HepG2 (cell line): Measurements from ENCODE around the gene LARP1.

Experiments
- ARID4A ChIP-seq: sonication (generic); formaldehyde crosslinking; IDR thresholded peaks from 2 replicates; pipeline ENCODE4 v1.5.0; 2020; ENCODE audit warnings: mild to moderate bottlenecking, missing genetic modification reagents, borderline replicate concordance
- CTCF ChIP-seq: sonication (generic); formaldehyde crosslinking; IDR thresholded peaks from 2 replicates; pipeline ENCODE4 v1.5.0; 2020; ENCODE audit warnings: mild to moderate bottlenecking, missing genetic modification reagents, moderate library complexity
- ESRRA ChIP-seq: sonication (generic); formaldehyde crosslinking; IDR thresholded peaks from 2 replicates; pipeline ENCODE4 v1.5.1; 2020; ENCODE audit warnings: mild to moderate bottlenecking, low read depth, missing genetic modification reagents
- HCFC1 ChIP-seq: fragments of 150-350 bp; IDR thresholded peaks from 2 replicates; pipeline ENCODE4 v1.6.1; 2014; ENCODE audit warnings: low read depth, low read length
- HNRNPLL ChIP-seq: fragments of 200-400 bp; formaldehyde crosslinking; IDR thresholded peaks from 2 replicates; pipeline ENCODE4 v1.6.1; 2017; ENCODE audit warnings: mild to moderate bottlenecking, low read depth, low read length; ENCODE audit not compliant: poor library complexity, severe bottlenecking
- IKZF5 ChIP-seq: IDR thresholded peaks from 2 replicates; pipeline ENCODE4 v1.6.1; 2018; ENCODE audit warnings: missing genetic modification reagents, mild to moderate bottlenecking, missing compliant biosample characterization
- KDM5A ChIP-seq: fragments of 200-600 bp; sonication (generic); IDR thresholded peaks from 2 replicates; pipeline ENCODE4 v1.7.0; 2018; ENCODE audit warnings: antibody characterized with exemption, mild to moderate bottlenecking, low read length, borderline replicate concordance
- MTA1 ChIP-seq: sonication (generic); formaldehyde crosslinking; IDR thresholded peaks from 2 replicates; pipeline ENCODE4 v1.4.0; 2020; ENCODE audit warnings: missing genetic modification reagents, mild to moderate bottlenecking, borderline replicate concordance
- RNF219 ChIP-seq: sonication (generic); formaldehyde crosslinking; IDR thresholded peaks from 2 replicates; pipeline ENCODE4 v1.5.0; 2020; ENCODE audit warnings: mild to moderate bottlenecking, missing genetic modification reagents
- ZBTB34 ChIP-seq: sonication (generic); formaldehyde crosslinking; IDR thresholded peaks from 2 replicates; pipeline ENCODE4 v1.8.0; 2022; ENCODE audit warnings: mild to moderate bottlenecking, missing genetic modification reagents
- ZNF121 ChIP-seq: sonication (generic); formaldehyde crosslinking; IDR thresholded peaks from 2 replicates; pipeline ENCODE4 v1.5.0; 2020; ENCODE audit warnings: mild to moderate bottlenecking, missing genetic modification reagents
- ZNF143 ChIP-seq: sonication (generic); formaldehyde crosslinking; IDR thresholded peaks from 2 replicates; pipeline ENCODE4 v1.4.0; 2020; ENCODE audit warnings: missing genetic modification reagents
- ZNF318 ChIP-seq: sonication (generic); formaldehyde crosslinking; IDR thresholded peaks from 2 replicates; pipeline ENCODE4 v1.4.0; 2020; ENCODE audit warnings: mild to moderate bottlenecking, missing genetic modification reagents
- ZNF580 ChIP-seq: IDR thresholded peaks from 2 replicates; pipeline ENCODE4 v1.6.1; 2016; ENCODE audit warnings: low read depth, borderline replicate concordance

- TF ChIP-seq HCFC1 (no peak), ARID4A (CRISPR knock-in tag) (no peak), ZNF121 (CRISPR knock-in tag) (no peak), ZNF318 (no peak), RNF219 (CRISPR knock-in tag) (no peak), ZNF580 (CRISPR knock-in tag) (no peak), HNRNPLL (no peak), CTCF (CRISPR knock-in tag) (no peak), MTA1 (no peak), ESRRA (CRISPR knock-in tag) (no peak), KDM5A (no peak), IKZF5 (no peak), ZBTB34 (CRISPR knock-in tag) (no peak), ZNF143 (CRISPR knock-in tag) (no peak)
Observed at GRCh38 chr5:154758977-154759376, 3.8 kb downstream of the LARP1 start.
